ENCODE data around the gene DNASE1L2.
"Not testable (repeated sequence)": the region's sequence is repeated elsewhere in the genome, so short reads cannot be mapped to it uniquely, and the experiment has no call there.

The DNASE1L2 gene

DNA sequence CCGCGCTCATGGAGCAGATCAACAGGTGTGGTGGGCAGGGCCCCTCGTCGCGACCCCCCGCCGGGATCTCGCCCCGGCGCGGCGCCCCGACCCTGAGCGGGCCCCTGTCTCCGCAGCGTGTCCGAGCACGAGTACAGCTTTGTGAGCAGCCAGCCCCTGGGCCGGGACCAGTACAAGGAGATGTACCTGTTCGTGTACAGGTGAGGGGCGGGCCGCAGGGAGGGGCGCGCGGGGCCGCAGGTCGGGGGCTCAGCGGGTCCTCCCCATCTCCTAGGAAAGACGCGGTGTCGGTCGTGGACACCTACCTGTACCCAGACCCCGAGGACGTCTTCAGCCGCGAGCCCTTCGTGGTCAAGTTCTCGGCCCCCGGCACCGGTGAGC lies 848 bp downstream of the DNASE1L2 start:
- peaks cover 38% of the 10 kb centered on the region for H3K27me3 Mint-ChIP-seq
- H3K27ac Mint-ChIP-seq = no peak overlapping the region
- peaks cover 7% of the 10 kb centered on the region for H3K36me3 Mint-ChIP-seq
- no peak for DNase-seq
- CTCF ChIA-PET = no interaction called here
- H3K9me3 Mint-ChIP-seq = no peaks in the 10 kb centered on the region
- no peak overlapping the region for H3K4me3 Mint-ChIP-seq
- H3K4me1 Mint-ChIP-seq = no peaks in the 10 kb centered on the region

GRCh38 chr16:2237493-2238149 lies 1.4 kb downstream of the DNASE1L2 start:
- no peak for DNase-seq
- H3K27ac Mint-ChIP-seq = no peak overlapping the region
- peaks cover 38% of the 10 kb centered on the region for H3K27me3 Mint-ChIP-seq
- peaks cover 3% of the 10 kb centered on the region for H3K4me1 Mint-ChIP-seq
- no peak overlapping the region for H3K4me3 Mint-ChIP-seq
- no peaks in the 10 kb centered on the region for H3K9me3 Mint-ChIP-seq
- CTCF ChIA-PET = no interaction called here
- H3K36me3 Mint-ChIP-seq = peaks cover 10% of the 10 kb centered on the region

DNA sequence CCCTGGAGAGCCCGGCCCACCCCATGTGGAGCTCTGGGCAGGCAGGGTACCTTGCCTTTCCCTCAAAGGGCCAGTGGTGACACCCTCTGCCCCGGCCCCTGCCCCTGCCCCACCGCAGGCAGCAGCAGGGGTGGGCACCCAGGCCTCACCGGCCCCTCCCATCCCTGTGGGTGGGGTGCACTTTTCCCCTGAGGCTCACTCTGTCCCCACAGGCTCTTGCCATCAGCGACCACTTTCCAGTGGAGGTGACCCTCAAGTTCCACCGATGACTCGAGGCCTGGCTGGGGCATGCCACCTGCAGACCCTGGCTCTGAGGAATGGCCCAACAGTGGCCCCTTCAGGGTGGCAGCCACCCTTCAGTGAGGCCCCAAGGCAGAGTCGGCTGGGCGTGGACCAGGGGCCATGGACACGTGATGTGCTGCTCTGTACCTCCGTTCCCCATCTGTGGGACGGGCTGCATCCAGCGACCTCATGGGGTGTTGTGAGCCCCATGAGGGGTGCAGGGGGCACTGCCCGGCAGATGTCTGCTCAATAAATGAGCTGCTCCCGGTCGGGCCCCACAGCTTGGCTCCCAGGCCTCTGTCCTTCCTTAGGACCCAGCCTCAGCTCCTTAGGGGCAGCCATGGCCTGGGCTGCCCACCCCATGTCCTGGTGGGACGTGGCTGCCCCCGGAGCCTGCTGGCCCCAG lies 2.0 kb downstream of the DNASE1L2 start:
- peaks cover 10% of the 10 kb centered on the region for H3K36me3 Mint-ChIP-seq
- H3K9me3 Mint-ChIP-seq = no peaks in the 10 kb centered on the region
- H3K27ac Mint-ChIP-seq = no peak overlapping the region
- DNase-seq = no peak
- H3K27me3 Mint-ChIP-seq = peaks cover 38% of the 10 kb centered on the region
- no peak overlapping the region for H3K4me3 Mint-ChIP-seq
- peaks cover 3% of the 10 kb centered on the region for H3K4me1 Mint-ChIP-seq
- CTCF ChIA-PET = no interaction called here

- no peak overlapping the region for H3K4me3 Mint-ChIP-seq
- H3K27ac Mint-ChIP-seq = no peak overlapping the region
- no peak for DNase-seq
- H3K9me3 Mint-ChIP-seq = no peaks in the 10 kb centered on the region
- peaks cover 38% of the 10 kb centered on the region for H3K27me3 Mint-ChIP-seq
- peaks cover 5% of the 10 kb centered on the region for H3K4me1 Mint-ChIP-seq
- peaks cover 12% of the 10 kb centered on the region for H3K36me3 Mint-ChIP-seq
- CTCF ChIA-PET = no interaction called here
These were observed 2.8 kb downstream of the DNASE1L2 start for GRCh38 chr16:2238838-2239675.

DNA sequence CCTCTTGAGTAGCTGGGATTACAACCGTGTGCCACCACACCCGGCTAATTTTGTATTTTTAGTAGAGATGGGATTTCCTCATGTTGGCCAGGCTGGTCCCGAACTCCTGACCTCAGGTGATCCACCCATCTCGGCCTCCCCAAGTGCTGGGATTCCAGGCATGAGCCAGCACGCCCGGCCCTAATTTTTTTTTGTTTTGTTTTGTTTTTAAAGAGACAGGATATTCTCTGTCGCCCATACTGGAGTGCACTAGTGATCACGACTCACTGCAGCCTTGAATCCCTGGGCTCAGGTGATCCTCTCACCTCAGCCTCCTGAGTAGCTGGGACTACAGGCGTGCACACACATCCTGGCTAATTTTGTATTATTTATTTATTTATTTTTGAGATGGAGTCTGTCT lies 4.1 kb downstream of the DNASE1L2 start:
- H3K27ac Mint-ChIP-seq, H3K4me1 Mint-ChIP-seq, H3K36me3 Mint-ChIP-seq, H3K9me3 Mint-ChIP-seq, CTCF ChIA-PET, DNase-seq, H3K4me3 Mint-ChIP-seq: not testable (repeated sequence)
- H3K27me3 Mint-ChIP-seq = peaks cover 32% of the 10 kb centered on the region

DNA sequence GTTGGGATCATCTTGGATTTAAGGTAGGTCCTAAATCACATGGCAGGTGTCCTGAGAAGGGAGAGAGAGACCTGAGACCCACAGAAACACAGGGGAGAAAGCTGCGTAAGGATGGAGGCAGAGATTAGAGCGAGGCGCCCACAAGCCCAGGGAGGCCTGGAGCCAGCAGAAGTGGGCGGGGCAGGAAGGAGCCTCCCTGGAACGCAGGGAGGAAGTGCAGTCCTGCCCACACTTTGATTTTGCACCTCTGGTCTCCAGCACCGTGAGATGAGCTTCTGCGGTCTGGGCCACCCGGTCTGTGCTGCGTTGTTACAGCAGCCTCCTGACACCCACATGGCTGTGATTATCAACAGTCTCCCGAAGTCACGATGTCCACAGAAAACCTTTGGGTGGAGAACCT lies 6.4 kb downstream of the DNASE1L2 start:
- CTCF ChIA-PET = no interaction called here

GRCh38 chr16:2243031-2243528 lies 6.8 kb downstream of the DNASE1L2 start:
- no peaks in the 10 kb centered on the region for H3K9me3 Mint-ChIP-seq
- peaks cover 5% of the 10 kb centered on the region for H3K4me1 Mint-ChIP-seq
- H3K27me3 Mint-ChIP-seq = peaks cover 7% of the 10 kb centered on the region
- no peak overlapping the region for H3K27ac Mint-ChIP-seq
- DNase-seq = no peak
- peaks cover 9% of the 10 kb centered on the region for H3K36me3 Mint-ChIP-seq
- no peak overlapping the region for H3K4me3 Mint-ChIP-seq
- CTCF ChIA-PET = no interaction called here

More for the DNA sequence above, 6.4 kb downstream of the DNASE1L2 start:
- Mint-ChIP-seq H3K4me1 (peaks cover 5% of the 10 kb centered on the region), H3K9me3 (no peaks in the 10 kb centered on the region), H3K4me3 (no peak overlapping the region), H3K27ac (peak overlapping the region; percentile 53), H3K27me3 (peaks cover 9% of the 10 kb centered on the region), H3K36me3 (peaks cover 9% of the 10 kb centered on the region)
- DNase-seq = no peak

DNA sequence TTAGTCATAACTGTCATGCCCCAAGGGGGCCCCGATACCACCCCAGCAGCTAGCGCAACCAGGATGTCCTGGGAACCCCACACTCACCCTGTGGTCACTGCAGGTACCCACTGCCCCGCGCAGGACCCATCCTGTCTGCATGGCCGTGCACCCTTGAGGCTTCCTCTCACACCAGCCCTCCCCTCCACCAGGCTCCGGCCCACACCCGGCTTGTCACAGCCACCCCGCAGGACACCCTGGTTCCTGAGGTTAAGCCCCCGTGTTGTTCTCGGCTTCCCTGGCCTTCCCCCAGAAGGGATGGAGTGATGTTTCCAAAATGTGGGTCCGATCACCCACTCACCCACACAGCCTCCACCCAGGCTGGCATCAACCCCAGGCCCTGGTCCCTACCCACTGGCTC lies 7.5 kb downstream of the DNASE1L2 start:
- Mint-ChIP-seq H3K36me3 (peaks cover 9% of the 10 kb centered on the region), H3K4me1 (peaks cover 5% of the 10 kb centered on the region), H3K9me3 (no peaks in the 10 kb centered on the region), H3K27me3 (no peaks in the 10 kb centered on the region), H3K27ac (no peak overlapping the region), H3K4me3 (no peak overlapping the region)
- DNase-seq = no peak
- CTCF ChIA-PET = no interaction called here

DNA sequence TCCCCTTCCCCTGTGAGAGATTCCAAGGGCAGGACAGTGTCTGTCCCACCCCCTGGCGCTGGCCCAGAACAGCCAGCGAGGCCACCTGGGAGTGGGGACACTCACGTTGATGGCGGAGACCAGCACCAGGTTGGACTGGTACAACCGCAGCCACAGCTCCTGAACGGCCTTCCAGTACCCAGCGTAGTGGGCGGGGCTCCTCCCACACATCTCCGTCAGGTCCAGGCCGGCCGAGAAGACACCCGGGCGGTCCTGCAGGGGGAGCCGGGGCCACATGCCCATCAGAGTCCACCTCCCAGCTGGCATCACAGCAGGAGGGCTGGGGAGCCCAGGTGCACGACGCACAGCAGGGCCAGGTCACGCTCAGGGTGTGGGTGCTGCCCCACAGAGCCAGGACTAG lies 8.1 kb downstream of the DNASE1L2 start:
- CTCF ChIA-PET = no interaction called here
- Mint-ChIP-seq H3K27ac (no peak overlapping the region), H3K4me3 (no peak overlapping the region), H3K4me1 (peaks cover 5% of the 10 kb centered on the region), H3K9me3 (no peaks in the 10 kb centered on the region), H3K36me3 (peaks cover 9% of the 10 kb centered on the region), H3K27me3 (no peaks in the 10 kb centered on the region)
- DNase-seq = no peak

- CTCF ChIA-PET = no interaction called here
- H3K36me3 Mint-ChIP-seq = peaks cover 9% of the 10 kb centered on the region
- H3K27me3 Mint-ChIP-seq = no peaks in the 10 kb centered on the region
- no peaks in the 10 kb centered on the region for H3K9me3 Mint-ChIP-seq
- H3K27ac Mint-ChIP-seq = no peak overlapping the region
- no peak overlapping the region for H3K4me3 Mint-ChIP-seq
- no peak for DNase-seq
- peaks cover 9% of the 10 kb centered on the region for H3K4me1 Mint-ChIP-seq
These were observed 8.9 kb downstream of the DNASE1L2 start for GRCh38 chr16:2244926-2245795.

DNA sequence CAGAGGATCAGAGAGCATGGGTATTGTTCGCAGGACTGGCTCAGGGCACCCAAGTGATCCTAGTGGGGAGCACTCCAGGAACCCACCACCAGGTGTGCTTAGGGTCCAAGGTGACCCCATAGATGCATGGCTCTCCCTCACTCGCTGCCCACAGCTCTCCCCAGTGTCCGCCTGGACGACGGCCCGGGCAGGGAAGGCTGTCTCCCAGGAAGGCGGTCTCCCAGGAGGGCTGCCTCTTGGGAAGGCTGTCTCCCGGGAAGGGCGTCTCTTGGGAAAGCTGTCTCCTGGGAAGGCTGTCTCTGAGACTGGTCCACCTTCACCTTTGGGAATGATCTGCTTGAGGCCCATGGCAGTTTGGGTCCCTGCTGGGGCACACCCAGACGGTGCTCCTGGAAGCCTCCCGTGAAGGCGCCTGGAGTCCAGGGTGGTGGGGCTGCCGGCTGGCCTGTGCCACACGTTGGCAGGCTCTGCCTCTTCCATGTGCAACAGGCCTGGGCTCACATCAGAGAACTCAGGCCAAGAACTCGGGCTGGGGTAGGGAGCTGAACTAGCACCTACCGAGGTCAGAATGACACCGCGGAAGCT lies 10.1 kb downstream of the DNASE1L2 start:
- no peak for DNase-seq
- Mint-ChIP-seq H3K27ac (no peak overlapping the region), H3K4me3 (no peak overlapping the region), H3K27me3 (no peaks in the 10 kb centered on the region), H3K36me3 (peaks cover 12% of the 10 kb centered on the region), H3K9me3 (no peaks in the 10 kb centered on the region), H3K4me1 (peaks cover 16% of the 10 kb centered on the region)
- CTCF ChIA-PET = no interaction called here

GRCh38 chr16:2250652-2251295 lies 14.5 kb downstream of the DNASE1L2 start:
- Mint-ChIP-seq H3K27me3 (no peaks in the 10 kb centered on the region), H3K27ac (peak overlapping the region; percentile 95), H3K36me3 (peaks cover 23% of the 10 kb centered on the region), H3K9me3 (no peaks in the 10 kb centered on the region), H3K4me3 (peak overlapping the region; percentile 93), H3K4me1 (peaks cover 13% of the 10 kb centered on the region)
- CTCF ChIA-PET = interaction anchor here (0.8 to 2.5 kb wide), 8 partner anchors 11 to 247 kb away, joined by 3 to 16 read pairs (median 4); partner anchors contain the start of gene NPW
- peak; percentile 65 for DNase-seq
